OCI-LY3 (cell line): ENCODE data around the gene SACM1L.
"Not testable (repeated sequence)": the region's sequence is repeated elsewhere in the genome, so short reads cannot be mapped to it uniquely, and the experiment has no call there.

Source experiments
- H2AFZ ChIP-seq: fragments of 200-600, 300-600 bp; shearing (Covaris generic); 2 replicates; pipeline ENCODE4 v1.6.0; 2014; ENCODE audit warnings: antibody characterized with exemption, low read depth, low read length
- H3K27ac ChIP-seq: fragments of 200-600, 300-600 bp; sonication (generic); 2 replicates; pipeline ENCODE4 v1.5.1; 2014; ENCODE audit warnings: mild to moderate bottlenecking, low read length, moderate library complexity, mixed read lengths
- H3K27me3 ChIP-seq: fragments of 200-600, 300-600 bp; sonication (generic); 2 replicates; pipeline ENCODE4 v1.6.1; 2014; ENCODE audit warnings: low read depth, low read length, mixed read lengths
- H3K36me3 ChIP-seq: fragments of 200-600, 300-600 bp; sonication (generic); replicated peaks from 2 replicates; pipeline ENCODE3; 2014; ENCODE audit warnings: low read depth, low read length, mixed read lengths
- H3K4me1 ChIP-seq: fragments of 300-600, 200-600 bp; sonication (generic); 2 replicates; pipeline ENCODE4 v1.6.1; 2014; ENCODE audit warnings: low read length, mixed read lengths
- H3K4me2 ChIP-seq: fragments of 200-600, 300-600 bp; sonication (generic); 2 replicates; pipeline ENCODE4 v1.6.1; 2014; ENCODE audit warnings: low read length, mixed read lengths
- H3K4me3 ChIP-seq: fragments of 300-600, 200-600 bp; sonication (generic); 2 replicates; pipeline ENCODE4 v1.5.1; 2014; ENCODE audit warnings: antibody characterized with exemption, mild to moderate bottlenecking, low read length, moderate library complexity
- H3K79me2 ChIP-seq: fragments of 300-600, 200-600 bp; shearing (Covaris generic); 2 replicates; pipeline ENCODE4 v1.6.1; 2014; ENCODE audit warnings: mild to moderate bottlenecking, low read length, mixed read lengths
- H3K9ac ChIP-seq: fragments of 300-600, 200-600 bp; shearing (Covaris generic); 2 replicates; pipeline ENCODE4 v1.6.0; 2014; ENCODE audit warnings: mild to moderate bottlenecking, low read length, moderate library complexity
- H3K9me3 ChIP-seq: fragments of 200-600, 300-600 bp; shearing (Covaris generic); 2 replicates; pipeline ENCODE4 v1.6.1; 2014; ENCODE audit warnings: low read length, mixed read lengths; ENCODE audit not compliant: insufficient read depth
- H4K20me1 ChIP-seq: fragments of 200-600, 300-600 bp; sonication (generic); 2 replicates; pipeline ENCODE4 v1.6.1; 2016; ENCODE audit warnings: low read length, mixed read lengths; ENCODE audit not compliant: insufficient read depth
- EZH2phosphoT487 ChIP-seq: fragments of 200-600 bp; shearing (Covaris generic); IDR thresholded peaks from 2 replicates; pipeline ENCODE4 v1.6.1; 2018; ENCODE audit warnings: antibody characterized with exemption, mixed run types, low read depth
- TF ChIP-seq, protein P1 (sequence below): fragments of 200-600, 300-600 bp; sonication (generic); IDR thresholded peaks from 2 replicates; pipeline ENCODE4 v1.5.1; 2014; ENCODE audit warnings: antibody characterized with exemption, low read length, low read depth

The SACM1L gene

DNA sequence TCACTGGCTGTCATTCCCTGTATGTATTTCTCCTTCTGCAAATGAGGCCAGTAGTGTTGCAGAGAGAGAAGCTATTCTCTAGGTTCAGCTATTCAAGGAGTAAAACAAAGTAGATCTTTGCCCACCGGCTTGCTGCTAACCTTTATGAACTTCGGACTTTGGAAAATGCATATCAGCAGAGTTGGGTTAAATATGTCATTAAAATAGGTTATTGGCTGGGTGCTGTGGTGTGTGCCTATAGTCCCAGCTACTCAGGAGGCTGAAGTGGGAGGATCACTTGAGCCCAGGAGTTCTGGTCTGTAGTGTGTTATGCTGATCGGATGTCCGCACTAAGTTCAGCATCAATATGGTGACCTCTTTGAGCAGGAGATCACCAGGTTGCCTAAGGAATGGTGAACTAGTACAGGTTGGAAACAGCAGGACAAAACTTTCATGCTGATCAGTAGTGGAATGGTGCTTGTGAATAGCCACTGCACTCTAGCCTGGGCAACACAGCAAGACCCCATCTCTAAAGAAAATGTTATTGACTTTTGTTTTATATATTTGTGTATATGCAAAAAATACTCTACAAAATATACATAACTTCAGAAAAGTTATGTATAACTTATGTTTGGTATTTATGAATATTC lies 53.4 kb downstream of the SACM1L start:
- Histone ChIP-seq H3K4me1 (peaks cover 9% of the 10 kb centered on the region), H3K79me2 (no peaks in the 10 kb centered on the region), H4K20me1 (0 out of 2 replicates have a peak, but pooled peaks cover 5% of the 10 kb centered on the region), H3K27me3 (no peaks in the 10 kb centered on the region), H3K4me2 (no peak overlapping the region), H2AFZ (no peak overlapping the region), H3K9ac (no peak overlapping the region), H3K4me3 (no peak overlapping the region), H3K36me3 (peaks cover 54% of the 10 kb centered on the region), H3K9me3 (no peaks in the 10 kb centered on the region), H3K27ac (no peak overlapping the region)
- no peak for TF ChIP-seq EZH2phosphoT487
- TF ChIP-seq, protein P1, sequence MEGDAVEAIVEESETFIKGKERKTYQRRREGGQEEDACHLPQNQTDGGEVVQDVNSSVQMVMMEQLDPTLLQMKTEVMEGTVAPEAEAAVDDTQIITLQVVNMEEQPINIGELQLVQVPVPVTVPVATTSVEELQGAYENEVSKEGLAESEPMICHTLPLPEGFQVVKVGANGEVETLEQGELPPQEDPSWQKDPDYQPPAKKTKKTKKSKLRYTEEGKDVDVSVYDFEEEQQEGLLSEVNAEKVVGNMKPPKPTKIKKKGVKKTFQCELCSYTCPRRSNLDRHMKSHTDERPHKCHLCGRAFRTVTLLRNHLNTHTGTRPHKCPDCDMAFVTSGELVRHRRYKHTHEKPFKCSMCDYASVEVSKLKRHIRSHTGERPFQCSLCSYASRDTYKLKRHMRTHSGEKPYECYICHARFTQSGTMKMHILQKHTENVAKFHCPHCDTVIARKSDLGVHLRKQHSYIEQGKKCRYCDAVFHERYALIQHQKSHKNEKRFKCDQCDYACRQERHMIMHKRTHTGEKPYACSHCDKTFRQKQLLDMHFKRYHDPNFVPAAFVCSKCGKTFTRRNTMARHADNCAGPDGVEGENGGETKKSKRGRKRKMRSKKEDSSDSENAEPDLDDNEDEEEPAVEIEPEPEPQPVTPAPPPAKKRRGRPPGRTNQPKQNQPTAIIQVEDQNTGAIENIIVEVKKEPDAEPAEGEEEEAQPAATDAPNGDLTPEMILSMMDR, result no peak

- Histone ChIP-seq H3K4me2 (no peak overlapping the region), H3K27me3 (no peaks in the 10 kb centered on the region), H3K4me3 (no peak overlapping the region), H4K20me1 (0 out of 2 replicates have a peak, but pooled peaks cover 5% of the 10 kb centered on the region), H3K79me2 (no peaks in the 10 kb centered on the region), H3K9ac (no peak overlapping the region), H2AFZ (no peak overlapping the region), H3K9me3 (no peaks in the 10 kb centered on the region), H3K4me1 (peaks cover 8% of the 10 kb centered on the region), H3K27ac (no peak overlapping the region), H3K36me3 (peaks cover 20% of the 10 kb centered on the region)
- TF ChIP-seq, protein P1, result no peak
- no peak for TF ChIP-seq EZH2phosphoT487
Observed at GRCh38 chr3:45746165-45746776, 57.1 kb downstream of the SACM1L start.

GRCh38 chr3:45746777-45747622 lies 57.8 kb downstream of the SACM1L start:
- H3K36me3 ChIP-seq, result peaks cover 12% of the 10 kb centered on the region
- no peak overlapping the region for H3K4me2 ChIP-seq
- no peaks in the 10 kb centered on the region for H3K27me3 ChIP-seq
- TF ChIP-seq, protein P1, result no peak
- no peak for TF ChIP-seq EZH2phosphoT487
- H3K9ac ChIP-seq, result no peak overlapping the region
- 0 out of 2 replicates have a peak, but pooled peaks cover 4% of the 10 kb centered on the region for H4K20me1 ChIP-seq
- no peaks in the 10 kb centered on the region for H3K79me2 ChIP-seq
- H3K27ac ChIP-seq, result no peak overlapping the region
- H3K9me3 ChIP-seq, result no peaks in the 10 kb centered on the region
- H3K4me3 ChIP-seq, result no peak overlapping the region
- H3K4me1 ChIP-seq, result peaks cover under 1% of the 10 kb centered on the region
- no peak overlapping the region for H2AFZ ChIP-seq

DNA sequence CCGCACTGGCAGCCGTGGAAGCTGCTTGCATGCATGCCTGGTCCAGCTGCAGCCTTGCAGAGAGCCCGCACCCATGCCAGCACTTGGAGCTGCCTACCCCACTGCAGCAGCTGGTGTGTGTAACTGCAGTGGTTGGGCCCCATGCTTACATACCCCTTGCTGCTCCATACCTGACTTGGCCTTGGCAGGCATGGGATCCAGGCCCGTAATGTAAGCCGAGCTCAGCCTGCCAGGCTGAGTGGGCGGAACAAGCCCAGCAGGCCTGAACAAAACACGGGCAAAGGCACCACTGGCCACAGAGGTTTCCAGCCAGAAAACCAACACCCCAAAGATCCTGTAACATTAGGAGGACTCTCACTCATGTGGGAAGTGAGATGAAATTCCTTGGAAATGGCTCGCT lies 58.9 kb downstream of the SACM1L start:
- TF ChIP-seq, protein P1, result no peak
- no peak for TF ChIP-seq EZH2phosphoT487
- no peak overlapping the region for H2AFZ ChIP-seq
- no peaks in the 10 kb centered on the region for H4K20me1 ChIP-seq
- no peak overlapping the region for H3K4me2 ChIP-seq
- no peaks in the 10 kb centered on the region for H3K9me3 ChIP-seq
- H3K27me3 ChIP-seq, result no peaks in the 10 kb centered on the region
- no peaks in the 10 kb centered on the region for H3K79me2 ChIP-seq
- no peak overlapping the region for H3K27ac ChIP-seq
- H3K36me3 ChIP-seq, result peaks cover 5% of the 10 kb centered on the region
- no peak overlapping the region for H3K4me3 ChIP-seq
- H3K4me1 ChIP-seq, result no peaks in the 10 kb centered on the region
- H3K9ac ChIP-seq, result no peak overlapping the region

GRCh38 chr3:45749036-45749600 lies 59.9 kb downstream of the SACM1L start:
- not testable (repeated sequence) for H3K9ac ChIP-seq, H3K9me3 ChIP-seq, H3K4me2 ChIP-seq, H3K27me3 ChIP-seq, H4K20me1 ChIP-seq, H3K36me3 ChIP-seq, H3K79me2 ChIP-seq, H3K4me1 ChIP-seq, H3K4me3 ChIP-seq, H2AFZ ChIP-seq, H3K27ac ChIP-seq
